Gastrocnemius medialis (tissue), 4 donors: ENCODE data around the gene RTN4RL1. TPM values are rescaled to one million over a fixed set of nuclear protein-coding genes. Genes with fewer than 3 reads are reported as not detected.

Experiments
- ATAC-seq, 2 donors: fragments of 150-250 bp; one replicate each; pipeline ENCODE4 v1.9.1; 2016
- DNase-seq, 2 donors: peaks; one replicate each; pipeline ENCODE4 v3.0.0-alpha.2; 2019
- H3K27ac ChIP-seq, 4 donors: fragments of 200-600 bp; sonication (generic); 1 replicate in 1 of 4; 2 replicates in 3 of 4; pipeline ENCODE4 v1.5.1; 2016 to 2018; ENCODE audit warnings: mild to moderate bottlenecking in 2 of 4, moderate library complexity in 1 of 4
- H3K27me3 ChIP-seq, 3 donors: fragments of 200-600 bp; sonication (generic) in 2 of 3; 1 replicate in 1 of 3; 2 replicates in 2 of 3; pipeline versions ENCODE4 v1.5.1 to v1.6.0; 2016 to 2019; ENCODE audit warnings: mild to moderate bottlenecking in 1 of 3, moderate library complexity in 1 of 3
- H3K36me3 ChIP-seq, 2 donors: fragments of 200-600 bp; sonication (generic) in 1 of 2; one replicate each; pipeline ENCODE4 v1.5.1; 2017 to 2018
- H3K4me1 ChIP-seq, 2 donors: fragments of 200-600 bp; sonication (generic) in 1 of 2; one replicate each; pipeline ENCODE4 v1.5.1; 2016 to 2017; ENCODE audit warnings: mild to moderate bottlenecking in 2 of 2
- H3K4me3 ChIP-seq, 4 donors: fragments of 200-600 bp; sonication (generic) in 3 of 4; 1 replicate in 1 of 4; 2 replicates in 3 of 4; pipeline ENCODE4 v1.5.1; 2016 to 2019; ENCODE audit warnings: mild to moderate bottlenecking in 2 of 4
- H3K9me3 ChIP-seq, 3 donors: fragments of 200-600 bp; sonication (generic) in 2 of 3; 1 replicate in 1 of 3; 2 replicates in 2 of 3; pipeline ENCODE4 v1.5.1; 2016 to 2019
- POLR2A ChIP-seq, 2 donors: fragments of 450-650 bp; IDR thresholded peaks; one replicate each; pipeline ENCODE4 v1.6.1; 2017; ENCODE audit warnings: antibody characterized with exemption in 2 of 2, mild to moderate bottlenecking in 2 of 2, moderate library complexity in 2 of 2
- in situ Hi-C, 4 donors: fragments of 200-750 bp; cut with MboI; loops; one replicate each; pipeline versions ENCODE4 v1.15.0 to v1.8.0; 2017; ENCODE audit warnings: low sequenced_read_pairs in 4 of 4
- intact Hi-C: fragments of 100-400 bp; cut with DNase I; formaldehyde crosslinking; loops from one replicate; pipeline ENCODE4 v1.15.1; 2023; ENCODE audit warnings: low total_unique reads
- total RNA-seq, 4 donors: library from RNA; depleted of rRNA; stranded (reverse); fragments of >200 nt; gene quantifications; one replicate each; pipeline versions ENCODE4 v1.1.0 to v1.2.3, GENCODE V29; 2016
- TF ChIP-seq, protein P1 (sequence below), 5 experiments: fragments of 450-650 bp in 3 of 5; fragments of 200-600 bp in 2 of 5; sonication (generic) in 2 of 5; IDR thresholded peaks in 4 of 5; conservative IDR thresholded peaks in 1 of 5; 1 replicate in 4 of 5; 2 replicates in 1 of 5; pipeline ENCODE4 v1.5.1; 2016 to 2019; ENCODE audit warnings: antibody characterized with exemption in 5 of 5, mild to moderate bottlenecking in 3 of 5, moderate library complexity in 3 of 5

The RTN4RL1 gene
- total RNA-seq, 4 donors from 2014 or later: 0.31 to 1.7 (median 1.2) TPM

DNA sequence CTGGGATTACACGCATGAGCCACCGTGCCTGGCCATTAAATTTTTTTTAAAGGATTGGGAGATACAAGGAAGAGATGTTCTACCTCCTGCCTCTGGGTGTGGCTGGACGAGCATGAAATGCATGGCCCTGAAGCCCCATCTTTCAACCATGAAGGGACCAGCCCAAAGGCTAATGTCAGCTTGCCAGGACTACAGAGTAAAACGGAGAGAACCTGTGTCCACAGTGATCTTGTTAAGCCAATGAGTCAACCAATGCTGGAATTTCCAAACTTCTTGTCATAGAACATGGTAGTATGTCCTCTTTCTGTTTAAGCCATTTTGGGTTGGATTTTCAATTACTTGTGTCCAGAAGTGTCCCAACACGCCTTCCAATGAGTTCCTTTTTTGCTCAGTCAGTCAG is 71.3 kb downstream of the RTN4RL1 start:
- Histone ChIP-seq H3K27ac (no peak overlapping the region), H3K9me3 (no peaks in the 10 kb centered on the region), H3K4me1 (no peaks in the 10 kb centered on the region), H3K4me3 (no peak overlapping the region), H3K27me3 (no peaks in the 10 kb centered on the region), H3K36me3 (no peaks in the 10 kb centered on the region)
- TF ChIP-seq, protein P1, sequence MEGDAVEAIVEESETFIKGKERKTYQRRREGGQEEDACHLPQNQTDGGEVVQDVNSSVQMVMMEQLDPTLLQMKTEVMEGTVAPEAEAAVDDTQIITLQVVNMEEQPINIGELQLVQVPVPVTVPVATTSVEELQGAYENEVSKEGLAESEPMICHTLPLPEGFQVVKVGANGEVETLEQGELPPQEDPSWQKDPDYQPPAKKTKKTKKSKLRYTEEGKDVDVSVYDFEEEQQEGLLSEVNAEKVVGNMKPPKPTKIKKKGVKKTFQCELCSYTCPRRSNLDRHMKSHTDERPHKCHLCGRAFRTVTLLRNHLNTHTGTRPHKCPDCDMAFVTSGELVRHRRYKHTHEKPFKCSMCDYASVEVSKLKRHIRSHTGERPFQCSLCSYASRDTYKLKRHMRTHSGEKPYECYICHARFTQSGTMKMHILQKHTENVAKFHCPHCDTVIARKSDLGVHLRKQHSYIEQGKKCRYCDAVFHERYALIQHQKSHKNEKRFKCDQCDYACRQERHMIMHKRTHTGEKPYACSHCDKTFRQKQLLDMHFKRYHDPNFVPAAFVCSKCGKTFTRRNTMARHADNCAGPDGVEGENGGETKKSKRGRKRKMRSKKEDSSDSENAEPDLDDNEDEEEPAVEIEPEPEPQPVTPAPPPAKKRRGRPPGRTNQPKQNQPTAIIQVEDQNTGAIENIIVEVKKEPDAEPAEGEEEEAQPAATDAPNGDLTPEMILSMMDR (IDR thresholded peaks at IDR 0.05 in 4 of 5, conservative IDR thresholded peaks at IDR 0.05 in 1 of 5): no peak
- TF ChIP-seq POLR2A (IDR thresholded peaks at IDR 0.05): no peak
- in situ Hi-C loops: no loop called here
- ATAC-seq (no peak), DNase-seq (no peak)
- intact Hi-C loops: no loop called here

DNA sequence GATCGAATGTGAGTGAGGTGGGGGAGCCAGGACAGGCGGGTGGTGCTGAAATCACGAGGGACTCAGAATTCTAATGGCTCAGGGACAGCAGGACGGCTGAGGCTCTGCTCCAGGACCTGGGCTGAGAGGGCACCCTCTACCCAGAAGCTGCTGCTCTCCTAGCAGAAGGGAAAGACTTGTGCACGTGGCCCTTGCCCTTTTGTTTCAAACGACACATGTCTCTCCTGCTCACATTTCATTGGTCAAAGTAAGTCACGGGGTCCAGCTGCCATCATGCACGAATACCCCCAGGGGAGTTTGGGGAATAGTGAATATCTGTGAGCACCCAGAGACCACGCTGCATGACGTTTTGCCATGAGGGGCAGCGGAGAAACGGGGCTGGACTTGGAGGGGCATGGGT is 73.2 kb downstream of the RTN4RL1 start:
- Histone ChIP-seq H3K36me3 (no peaks in the 10 kb centered on the region), H3K27ac (no peak overlapping the region), H3K9me3 (no peaks in the 10 kb centered on the region), H3K4me3 (no peak overlapping the region), H3K4me1 (no peaks in the 10 kb centered on the region), H3K27me3 (no peaks in the 10 kb centered on the region)
- ATAC-seq (no peak), DNase-seq (no peak)
- in situ Hi-C loops (no loop called here), intact Hi-C loops (no loop called here)
- TF ChIP-seq, protein P1 (IDR thresholded peaks at IDR 0.05 in 4 of 5, conservative IDR thresholded peaks at IDR 0.05 in 1 of 5): no peak
- no peak for TF ChIP-seq POLR2A (IDR thresholded peaks at IDR 0.05)

DNA sequence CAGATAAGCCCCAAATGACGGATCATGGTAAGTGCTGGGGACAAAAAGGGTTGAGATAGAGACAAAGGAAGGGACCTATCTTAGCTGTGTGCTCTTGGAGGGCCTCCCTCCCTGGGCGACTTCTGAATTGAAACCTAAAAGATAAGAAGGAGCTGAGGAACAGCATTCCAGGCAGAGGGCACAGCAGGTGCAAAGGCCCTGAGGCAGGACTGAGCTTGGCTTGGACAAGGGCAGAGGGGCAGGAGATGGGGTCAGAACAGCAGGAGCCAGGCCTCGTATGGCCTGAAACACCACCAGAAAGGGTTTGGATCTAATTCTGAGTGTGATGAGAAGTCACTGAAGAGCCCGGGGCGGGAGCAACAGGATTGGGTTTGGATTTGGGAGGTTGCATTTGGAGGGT is 75.4 kb downstream of the RTN4RL1 start:
- ATAC-seq (no peak), DNase-seq (no peak)
- Histone ChIP-seq H3K4me3 (no peak overlapping the region), H3K36me3 (no peaks in the 10 kb centered on the region), H3K9me3 (no peaks in the 10 kb centered on the region), H3K4me1 (no peaks in the 10 kb centered on the region), H3K27ac (no peak overlapping the region), H3K27me3 (no peaks in the 10 kb centered on the region)
- intact Hi-C loops: no loop called here
- TF ChIP-seq, protein P1 (IDR thresholded peaks at IDR 0.05 in 4 of 5, conservative IDR thresholded peaks at IDR 0.05 in 1 of 5): no peak
- TF ChIP-seq POLR2A (IDR thresholded peaks at IDR 0.05): no peak
- in situ Hi-C loops: no loop called here

DNA sequence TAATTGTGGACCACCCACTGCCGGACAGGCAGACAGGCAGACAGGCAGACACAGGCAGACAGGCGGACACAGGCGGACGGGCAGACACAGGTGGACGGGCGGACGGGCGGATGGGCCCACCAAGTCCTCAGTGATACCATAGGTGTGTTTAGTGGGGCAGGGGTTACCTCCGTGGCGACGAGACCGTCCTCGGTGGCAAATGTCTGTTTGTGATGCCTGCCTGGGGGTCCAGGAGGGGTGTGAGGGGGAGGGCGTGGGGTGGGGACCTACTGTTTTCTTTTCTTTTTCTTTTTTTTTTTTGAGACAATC is 76.7 kb downstream of the RTN4RL1 start:
- Histone ChIP-seq H3K27ac (no peak overlapping the region), H3K4me1 (no peaks in the 10 kb centered on the region)
- in situ Hi-C loops: no loop called here

More for the DNA sequence above, 76.7 kb downstream of the RTN4RL1 start:
- intact Hi-C loops: no loop called here
- Histone ChIP-seq H3K9me3 (no peaks in the 10 kb centered on the region), H3K4me3 (no peak overlapping the region), H3K27me3 (no peaks in the 10 kb centered on the region), H3K36me3 (no peaks in the 10 kb centered on the region)
- ATAC-seq (no peak), DNase-seq (no peak)
- no peak for TF ChIP-seq POLR2A (IDR thresholded peaks at IDR 0.05)
- TF ChIP-seq, protein P1 (IDR thresholded peaks at IDR 0.05 in 4 of 5, conservative IDR thresholded peaks at IDR 0.05 in 1 of 5): no peak
